Endothelial cell (in vitro differentiated cells): Measurements from ENCODE around the gene INTS3. TPM values are rescaled to one million over a fixed set of nuclear protein-coding genes. Genes with fewer than 3 reads are reported as not detected.
A peak's percentile ranks its signal among the peaks of the same experiment; 100 is the strongest.

Source experiments
- DNase-seq: peaks from one replicate; pipeline ENCODE4 v3.0.0; 2021; ENCODE audit warnings: low spot score
- H3K27ac Mint-ChIP-seq: one replicate; pipeline ENCODE4 v1.8.0; 2021; ENCODE audit warnings: mixed read lengths, inconsistent platforms; ENCODE audit not compliant: unreplicated experiment
- H3K27me3 Mint-ChIP-seq: one replicate; pipeline ENCODE4 v1.8.0; 2021; ENCODE audit warnings: mild to moderate bottlenecking, moderate library complexity, mixed read lengths, inconsistent platforms; ENCODE audit not compliant: unreplicated experiment
- H3K36me3 Mint-ChIP-seq: one replicate; pipeline ENCODE4 v1.8.0; 2021; ENCODE audit warnings: mild to moderate bottlenecking, low read depth, mixed read lengths, inconsistent platforms; ENCODE audit not compliant: unreplicated experiment
- H3K4me1 Mint-ChIP-seq: one replicate; pipeline ENCODE4 v1.8.0; 2021; ENCODE audit warnings: mild to moderate bottlenecking, mixed read lengths, inconsistent platforms; ENCODE audit not compliant: unreplicated experiment
- H3K4me3 Mint-ChIP-seq: one replicate; pipeline ENCODE4 v1.8.0; 2021; ENCODE audit warnings: mild to moderate bottlenecking, mixed read lengths, inconsistent platforms; ENCODE audit not compliant: unreplicated experiment
- H3K9me3 Mint-ChIP-seq: one replicate; pipeline ENCODE4 v1.8.0; 2021; ENCODE audit warnings: mixed read lengths, inconsistent platforms; ENCODE audit not compliant: unreplicated experiment
- CTCF ChIP-seq: fragments of 200-600 bp; sonication (generic); IDR thresholded peaks from one replicate; pipeline ENCODE4 v1.5.0; 2021; ENCODE audit warnings: antibody characterized with exemption; ENCODE audit not compliant: unreplicated experiment
- long read RNA-seq: library from polyadenylated mRNA; unstranded; transcript quantifications from one replicate; pipeline ENCODE4 v2.0.0, GENCODE V29; 2020; ENCODE audit not compliant: unreplicated experiment
- total RNA-seq: library from RNA; stranded (reverse); fragmentation: NEBNext Ultra II Directional; extraction: Animal tissue kit (Norgen Biotek cat#: 25700); gene quantifications from one replicate; pipeline ENCODE4 v1.2.1, GENCODE V29; 2021; ENCODE audit not compliant: unreplicated experiment

INTS3 gene
- total RNA-seq = 69.4 TPM
- long read RNA-seq, full-length matches to known transcripts = 2 of 18 reads
- long read RNA-seq, partial matches to known transcripts = 9 of 18 reads
- long read RNA-seq, other reads (novel, unspliced or antisense) = 7 of 18 reads

GRCh38 chr1:153727463-153728304 is at the start of gene INTS3:
TSS of gene INTS3 (plus strand) at chr1:153728050. CDS start at chr1:153728635, 585 bp downstream.
- peak within 1 kb of the TSS; percentile 90 for H3K4me3 Mint-ChIP-seq
- no peak for TF ChIP-seq CTCF
- H3K27ac Mint-ChIP-seq = peak within 1 kb of the TSS; percentile 100
- no peaks in the 10 kb centered on the region for H3K9me3 Mint-ChIP-seq
- H3K27me3 Mint-ChIP-seq = peaks cover 4% of the 10 kb centered on the region
- H3K4me1 Mint-ChIP-seq = peaks cover 31% of the 10 kb centered on the region
- peak; percentile 97 for DNase-seq
- H3K36me3 Mint-ChIP-seq = peaks cover 14% of the 10 kb centered on the region

- H3K27ac Mint-ChIP-seq = peak within 1 kb of the TSS; percentile 16
- peaks cover 25% of the 10 kb centered on the region for H3K36me3 Mint-ChIP-seq
- H3K9me3 Mint-ChIP-seq = no peaks in the 10 kb centered on the region
- peaks cover 32% of the 10 kb centered on the region for H3K4me1 Mint-ChIP-seq
- peak; percentile 49 for DNase-seq
- H3K4me3 Mint-ChIP-seq = peak within 1 kb of the TSS; percentile 96
- H3K27me3 Mint-ChIP-seq = peaks cover 6% of the 10 kb centered on the region
- no peak for TF ChIP-seq CTCF
These were observed 49.1 kb upstream of the INTS3 start, which contains the start of gene NPR1 for GRCh38 chr1:153678519-153679336. TSS of gene NPR1 (plus strand) at chr1:153678688. CDS start at chr1:153679109, 421 bp downstream.

GRCh38 chr1:153679337-153680119 is 48.3 kb upstream of the INTS3 start:
- H3K36me3 Mint-ChIP-seq = peaks cover 30% of the 10 kb centered on the region
- no peak overlapping the region for H3K27ac Mint-ChIP-seq
- no peaks in the 10 kb centered on the region for H3K9me3 Mint-ChIP-seq
- H3K4me1 Mint-ChIP-seq = peaks cover 32% of the 10 kb centered on the region
- H3K4me3 Mint-ChIP-seq = peak overlapping the region; percentile 96
- peak; percentile 43 for DNase-seq
- TF ChIP-seq CTCF = peak; percentile 19
- H3K27me3 Mint-ChIP-seq = peaks cover 4% of the 10 kb centered on the region

- Mint-ChIP-seq H3K36me3 (peaks cover 30% of the 10 kb centered on the region), H3K4me1 (peaks cover 34% of the 10 kb centered on the region), H3K27ac (peak overlapping the region; percentile 66), H3K4me3 (peak overlapping the region; percentile 96), H3K27me3 (peaks cover 4% of the 10 kb centered on the region), H3K9me3 (no peaks in the 10 kb centered on the region)
- no peak for DNase-seq
- no peak for TF ChIP-seq CTCF
These were observed 47.8 kb upstream of the INTS3 start for GRCh38 chr1:153680120-153680403.
